Stimulated activated CD4-positive, alpha-beta T cell treated with anti-CD3 and anti-CD28 coated beads, Interleukin-12 subunit alpha, Interleukin-12 subunit beta, amount 100 ng/mL, for 4 hours (primary cell): ENCODE measurements around the gene FHAD1.
"Not testable (repeated sequence)": the region's sequence is repeated elsewhere in the genome, so short reads cannot be mapped to it uniquely, and the experiment has no call there.

Experiments
- DNase-seq: peaks from one replicate; pipeline ENCODE4 v3.0.0-alpha.2; 2020

FHAD1 gene

DNA sequence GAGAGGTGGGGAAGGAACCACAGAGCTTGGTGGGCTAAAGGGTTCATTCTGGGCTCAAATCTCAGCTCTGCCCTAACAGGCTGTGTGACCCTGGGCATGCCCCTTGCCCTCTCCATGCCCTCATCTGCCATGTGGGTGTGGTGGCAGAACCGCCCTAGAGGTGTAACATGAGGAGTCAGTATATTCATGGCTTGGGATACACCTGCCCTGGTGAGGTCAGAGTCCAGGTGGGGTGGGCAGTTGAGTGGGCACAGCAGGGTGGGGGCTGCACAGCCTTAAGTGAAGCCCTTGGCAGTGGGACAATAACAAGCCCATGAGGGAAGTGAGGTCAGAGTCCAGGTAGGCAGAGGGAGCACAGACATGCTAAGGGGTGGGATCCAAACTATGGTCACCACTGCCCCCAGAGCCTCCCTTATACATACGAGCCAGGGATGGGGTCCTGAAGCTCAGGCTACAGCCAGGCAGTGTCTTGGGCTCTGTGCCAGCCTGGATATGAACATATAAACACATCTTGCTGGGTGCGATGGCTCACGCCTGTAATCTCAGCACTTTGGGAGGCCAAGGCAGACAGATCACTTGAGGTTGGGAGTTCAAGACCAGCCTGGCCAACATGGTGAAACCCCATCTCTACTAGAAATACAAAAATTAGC lies 103.7 kb downstream of the FHAD1 start:
- no peak for DNase-seq

- no peak for DNase-seq
These were observed 104.3 kb downstream of the FHAD1 start for GRCh38 chr1:15351310-15351709.

- peak; percentile 11 for DNase-seq
These were observed 105.3 kb downstream of the FHAD1 start for GRCh38 chr1:15352128-15352957.

DNA sequence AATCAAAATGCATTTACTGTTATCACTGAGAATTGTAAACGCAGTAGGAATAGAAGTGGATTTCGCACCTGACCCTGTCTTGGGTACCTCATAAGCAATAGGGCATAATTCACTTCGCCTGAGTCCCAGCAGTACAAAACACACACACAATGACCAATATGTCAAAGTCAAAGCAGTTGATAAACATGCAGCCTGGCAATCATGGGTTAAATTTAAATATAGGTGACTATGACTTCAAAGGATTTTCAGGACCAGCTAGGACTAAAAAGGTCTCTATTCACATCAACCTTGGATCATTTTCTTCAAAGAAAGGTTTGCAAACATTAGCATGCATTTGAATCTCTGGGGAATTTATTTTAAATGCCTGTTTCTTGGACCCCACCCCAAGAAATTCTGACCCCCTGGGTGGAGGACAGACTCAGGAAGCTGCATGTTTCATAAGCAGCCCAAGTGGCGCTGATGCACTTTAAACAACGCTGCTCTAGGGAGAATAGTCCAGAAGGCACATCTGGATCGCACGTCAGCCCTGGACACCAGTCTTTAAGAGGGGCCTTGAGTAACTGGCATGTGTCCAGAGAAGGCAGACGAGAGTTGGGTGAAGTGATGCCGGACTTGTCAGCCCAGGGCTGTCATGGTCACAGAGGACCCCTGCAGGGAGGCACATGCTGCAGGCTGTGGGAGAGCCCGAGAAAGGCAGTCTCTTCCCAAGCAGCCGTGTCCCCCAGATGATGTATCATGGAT lies 107.0 kb downstream of the FHAD1 start:
- DNase-seq = no peak

DNA sequence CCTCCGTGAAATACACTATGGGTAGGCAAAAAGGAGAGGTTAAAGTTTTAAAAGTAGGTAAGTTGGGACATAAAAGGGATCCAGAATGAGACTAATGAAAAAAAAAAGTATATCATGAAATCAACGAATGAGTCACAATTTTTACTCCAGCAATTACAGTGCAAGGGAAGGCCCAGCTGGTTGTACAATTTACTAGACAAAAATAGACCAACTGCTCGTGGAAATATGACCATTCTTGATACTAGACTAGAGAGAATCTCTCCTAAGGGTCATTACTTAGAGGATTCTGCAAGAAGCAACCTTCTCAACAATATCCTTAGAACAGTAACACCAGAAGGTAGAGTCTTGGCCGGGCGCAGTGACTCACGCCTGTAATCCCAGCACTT lies 107.5 kb downstream of the FHAD1 start:
- no peak for DNase-seq

DNA sequence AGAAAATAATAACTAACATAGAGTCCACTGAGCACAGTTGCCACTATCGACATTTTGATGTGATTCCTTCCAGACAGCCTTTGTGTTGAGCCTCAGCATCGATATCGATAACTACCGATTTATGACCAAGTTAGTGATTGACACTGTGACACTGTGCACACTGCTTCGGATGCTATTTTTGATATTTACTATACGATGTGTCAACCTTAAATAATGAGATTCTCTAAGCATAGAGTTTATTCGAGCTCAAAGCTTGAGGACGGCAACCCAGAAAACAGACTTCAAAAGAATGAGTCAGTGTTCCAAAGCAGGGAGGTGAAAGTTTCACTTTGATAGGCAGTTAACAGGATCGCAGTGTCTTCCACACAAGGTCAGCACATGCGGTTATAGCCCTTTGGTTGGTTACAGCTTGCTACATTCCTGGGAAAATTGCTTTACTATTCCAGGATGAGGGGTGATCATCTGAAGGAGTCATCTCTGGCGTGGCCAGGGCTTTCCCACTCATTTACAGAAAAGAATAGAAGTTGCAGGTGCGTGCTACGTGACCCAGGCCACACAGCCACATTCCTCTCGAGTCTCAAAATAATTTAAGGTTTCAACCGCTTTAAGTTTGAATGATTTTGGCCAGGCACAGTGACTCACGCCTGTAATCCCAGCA lies 109.1 kb downstream of the FHAD1 start:
- DNase-seq = no peak

GRCh38 chr1:15357612-15358207 lies 110.7 kb downstream of the FHAD1 start:
- DNase-seq = no peak

- DNase-seq = no peak
These were observed 111.6 kb downstream of the FHAD1 start for GRCh38 chr1:15358565-15359133.

GRCh38 chr1:15360700-15361099 lies 113.7 kb downstream of the FHAD1 start:
- DNase-seq = no peak

DNA sequence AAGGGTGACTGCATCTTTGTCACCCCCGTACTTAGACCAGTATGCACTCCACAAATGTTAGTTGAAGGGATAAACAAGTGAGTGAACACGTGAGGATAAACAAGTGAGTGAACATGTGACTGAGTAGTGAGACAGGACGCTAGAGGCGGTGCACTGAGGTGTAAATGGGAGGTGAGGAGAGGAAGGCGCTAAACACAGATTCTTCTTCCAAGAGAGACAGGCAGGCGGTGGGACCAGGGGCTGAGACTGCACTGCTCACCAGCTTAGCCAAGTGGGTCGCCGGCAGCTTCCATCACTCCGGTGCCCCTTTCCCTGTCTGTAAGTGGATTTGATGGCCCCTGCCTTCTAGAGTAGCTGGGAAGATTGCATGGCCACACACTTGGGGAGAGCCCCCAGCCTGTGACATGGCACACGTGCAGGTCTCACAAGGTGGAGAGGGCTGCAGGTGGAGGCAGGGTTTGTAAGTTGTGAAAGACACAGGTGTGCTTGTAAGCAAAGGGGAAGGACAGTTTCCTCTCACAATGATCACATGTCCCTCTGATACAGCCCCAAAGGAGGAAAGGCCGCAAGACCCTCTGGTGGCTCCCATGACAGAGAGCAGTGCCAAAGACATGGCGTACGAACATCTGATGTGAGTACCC lies 115.2 kb downstream of the FHAD1 start:
- DNase-seq = no peak

- DNase-seq = no peak
These were observed 115.7 kb downstream of the FHAD1 start for GRCh38 chr1:15362737-15363128.

GRCh38 chr1:15364740-15365139 lies 117.7 kb downstream of the FHAD1 start:
- no peak for DNase-seq

- DNase-seq = no peak
These were observed 121.9 kb downstream of the FHAD1 start for GRCh38 chr1:15368888-15369287.

GRCh38 chr1:15370268-15370667 lies 123.2 kb downstream of the FHAD1 start:
- no peak for DNase-seq

DNA sequence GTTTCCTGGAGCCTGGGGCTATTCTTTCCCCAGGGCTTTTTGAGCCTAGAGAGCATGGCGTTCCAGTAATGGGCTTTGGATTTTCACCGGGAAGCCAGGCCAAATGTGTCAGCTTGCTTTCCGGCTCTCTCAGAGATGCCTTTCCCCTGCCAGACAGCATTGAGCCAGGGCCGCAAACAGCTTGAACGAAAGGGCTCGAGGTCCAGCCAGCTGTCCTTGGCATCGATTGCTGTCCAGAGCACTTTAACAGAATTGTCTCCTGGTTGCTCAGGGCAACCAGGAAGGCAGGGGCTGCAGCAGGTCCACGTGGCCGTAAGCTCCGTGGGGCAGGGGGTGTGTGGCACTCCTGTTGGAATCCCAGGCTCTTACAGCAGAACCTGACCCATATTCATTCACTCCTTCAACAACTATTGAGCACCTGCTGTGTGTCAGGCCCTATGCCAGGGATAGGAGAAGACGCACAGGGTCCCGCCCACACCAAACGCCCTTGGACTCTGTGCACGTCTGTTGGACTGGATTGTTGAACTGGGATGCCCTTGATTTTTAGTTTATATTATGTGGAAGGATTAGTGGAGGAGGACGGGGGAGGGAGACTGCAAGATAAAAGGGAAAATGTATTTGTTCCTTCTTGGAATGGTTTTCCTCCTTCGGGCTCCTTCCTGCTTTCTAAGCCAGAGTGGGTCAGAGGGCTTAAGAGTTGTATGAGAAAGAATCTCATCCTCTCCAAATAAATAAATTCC lies 123.9 kb downstream of the FHAD1 start:
- no peak for DNase-seq

GRCh38 chr1:15371610-15372545 lies 124.9 kb downstream of the FHAD1 start:
- DNase-seq = no peak

DNA sequence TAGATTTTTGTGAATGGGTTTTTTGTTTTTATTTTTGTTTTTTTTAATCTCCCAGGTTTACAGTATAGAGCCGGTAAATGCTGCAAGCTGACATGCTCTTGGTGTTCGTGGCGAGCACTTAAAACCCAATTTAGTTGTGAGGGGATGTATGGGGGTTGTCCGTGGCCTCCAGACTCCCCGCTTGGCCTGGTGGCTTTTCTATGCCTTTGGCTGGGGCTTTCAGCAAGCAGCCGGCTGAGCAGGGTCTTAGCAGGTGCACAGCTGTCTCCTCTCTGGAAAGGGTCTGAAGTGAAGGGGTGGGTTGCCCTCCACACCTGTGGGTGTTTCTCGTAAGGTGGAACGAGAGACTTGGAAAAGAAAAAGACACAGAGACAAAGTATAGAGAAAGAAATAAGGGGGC lies 131.7 kb downstream of the FHAD1 start:
- DNase-seq = no peak

- not testable (repeated sequence) for DNase-seq
These were observed 132.1 kb downstream of the FHAD1 start for GRCh38 chr1:15379151-15379550.

DNA sequence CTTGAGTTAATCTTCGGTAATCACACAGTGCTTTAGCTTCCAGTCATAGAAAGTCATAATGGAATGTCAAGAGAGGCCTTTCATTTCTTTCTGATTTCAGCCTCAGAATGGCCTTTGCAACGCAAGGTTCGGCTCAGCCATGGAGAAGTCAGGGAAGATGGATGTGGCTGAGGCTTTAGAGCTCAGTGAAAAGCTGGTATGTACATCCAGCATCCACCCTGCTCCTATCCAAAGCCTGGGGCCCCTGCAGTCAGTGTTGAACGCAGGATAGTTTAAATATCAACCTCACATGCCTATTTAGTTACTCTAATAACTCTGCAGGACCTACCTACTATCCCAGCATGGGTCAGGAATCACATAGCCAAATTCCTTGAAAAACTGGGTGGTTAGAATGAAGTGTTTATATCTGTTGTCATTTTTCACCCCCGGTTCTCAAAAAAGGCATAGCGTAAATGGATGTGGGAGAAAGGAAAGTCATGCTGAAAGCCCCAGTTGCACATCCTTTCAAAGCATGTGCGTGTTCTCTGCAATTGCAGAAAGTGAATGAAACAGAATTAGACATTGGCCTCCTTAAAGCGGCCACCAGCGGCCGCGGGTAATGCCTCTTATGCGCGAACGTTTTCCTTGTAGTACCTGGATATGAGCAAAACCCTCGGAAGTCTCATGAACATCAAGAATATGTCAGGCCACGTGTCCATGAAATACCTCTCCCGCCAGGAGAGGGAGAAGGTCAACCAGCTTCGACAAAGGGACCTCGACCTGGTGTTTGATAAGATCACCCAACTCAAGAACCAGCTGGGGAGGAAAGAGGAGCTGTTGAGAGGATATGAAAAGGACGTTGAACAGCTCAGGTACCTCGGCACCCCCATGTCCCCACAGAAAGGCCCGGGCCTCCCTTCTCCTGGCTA lies 133.8 kb downstream of the FHAD1 start:
- DNase-seq = no peak
